Activated naive CD8-positive, alpha-beta T cell treated with anti-CD3 and anti-CD28 coated beads, Interleukin-2, amount 50 U/mL, for 24 hours (primary cell): ENCODE data around the gene PALM2AKAP2.

ENCODE experiments used
- ATAC-seq: fragments of 150-1000 bp; cut with Tn5 transposase; one replicate; pipeline ENCODE4 v1.10.0; 2021
- DNase-seq: peaks from one replicate; pipeline ENCODE4 v3.0.0; 2021
- H3K27ac Mint-ChIP-seq: one replicate; pipeline ENCODE4 v1.8.0; 2021; ENCODE audit warnings: mild to moderate bottlenecking, mixed read lengths
- H3K27me3 Mint-ChIP-seq: one replicate; pipeline ENCODE4 v1.8.0; 2021; ENCODE audit warnings: mixed read lengths
- H3K36me3 Mint-ChIP-seq: one replicate; pipeline ENCODE4 v1.8.0; 2021; ENCODE audit warnings: low read depth, mixed read lengths
- H3K4me1 Mint-ChIP-seq: one replicate; pipeline ENCODE4 v1.8.0; 2021; ENCODE audit warnings: mixed read lengths
- H3K4me3 Mint-ChIP-seq: one replicate; pipeline ENCODE4 v1.8.0; 2021; ENCODE audit warnings: mild to moderate bottlenecking, moderate library complexity, mixed read lengths
- H3K9me3 Mint-ChIP-seq: one replicate; pipeline ENCODE4 v1.8.0; 2021; ENCODE audit warnings: mixed read lengths

Gene PALM2AKAP2

GRCh38 chr9:109789556-109789955, 9.6 kb downstream of the PALM2AKAP2 start:
- DNase-seq (no peak), ATAC-seq (no peak)
- Mint-ChIP-seq H3K27ac (no peak overlapping the region), H3K36me3 (no peaks in the 10 kb centered on the region), H3K4me3 (no peak overlapping the region), H3K4me1 (no peaks in the 10 kb centered on the region), H3K27me3 (no peaks in the 10 kb centered on the region), H3K9me3 (no peaks in the 10 kb centered on the region)

GRCh38 chr9:109789971-109790370, 10.0 kb downstream of the PALM2AKAP2 start:
- no peaks in the 10 kb centered on the region for H3K4me1 Mint-ChIP-seq
- H3K9me3 Mint-ChIP-seq = no peaks in the 10 kb centered on the region
- no peak for DNase-seq
- no peak overlapping the region for H3K27ac Mint-ChIP-seq
- no peak overlapping the region for H3K4me3 Mint-ChIP-seq
- H3K27me3 Mint-ChIP-seq = no peaks in the 10 kb centered on the region
- H3K36me3 Mint-ChIP-seq = no peaks in the 10 kb centered on the region
- no peak for ATAC-seq

- no peaks in the 10 kb centered on the region for H3K9me3 Mint-ChIP-seq
- no peak overlapping the region for H3K4me3 Mint-ChIP-seq
- no peak for ATAC-seq
- no peaks in the 10 kb centered on the region for H3K4me1 Mint-ChIP-seq
- no peak for DNase-seq
- H3K27ac Mint-ChIP-seq = no peak overlapping the region
- no peaks in the 10 kb centered on the region for H3K36me3 Mint-ChIP-seq
- H3K27me3 Mint-ChIP-seq = no peaks in the 10 kb centered on the region
Measured at GRCh38 chr9:109791003-109791677, 11.1 kb downstream of the PALM2AKAP2 start.

GRCh38 chr9:109791747-109792146, 11.7 kb downstream of the PALM2AKAP2 start:
- Mint-ChIP-seq H3K9me3 (no peaks in the 10 kb centered on the region), H3K4me3 (no peak overlapping the region), H3K4me1 (no peaks in the 10 kb centered on the region), H3K27me3 (no peaks in the 10 kb centered on the region), H3K36me3 (no peaks in the 10 kb centered on the region), H3K27ac (no peak overlapping the region)
- ATAC-seq = no peak
- DNase-seq = no peak

- Mint-ChIP-seq H3K27ac (no peak overlapping the region), H3K4me3 (no peak overlapping the region), H3K27me3 (no peaks in the 10 kb centered on the region), H3K36me3 (no peaks in the 10 kb centered on the region), H3K4me1 (no peaks in the 10 kb centered on the region), H3K9me3 (no peaks in the 10 kb centered on the region)
- no peak for DNase-seq
- no peak for ATAC-seq
Measured at GRCh38 chr9:109792951-109793546, 13.1 kb downstream of the PALM2AKAP2 start.

GRCh38 chr9:109793921-109794320, 13.9 kb downstream of the PALM2AKAP2 start:
- Mint-ChIP-seq H3K27ac (no peak overlapping the region), H3K9me3 (no peaks in the 10 kb centered on the region), H3K4me3 (no peak overlapping the region), H3K36me3 (no peaks in the 10 kb centered on the region), H3K27me3 (no peaks in the 10 kb centered on the region), H3K4me1 (no peaks in the 10 kb centered on the region)
- no peak for ATAC-seq
- DNase-seq = no peak

GRCh38 chr9:109794361-109795012, 14.5 kb downstream of the PALM2AKAP2 start:
- Mint-ChIP-seq H3K27ac (no peak overlapping the region), H3K4me1 (no peaks in the 10 kb centered on the region), H3K4me3 (no peak overlapping the region), H3K9me3 (no peaks in the 10 kb centered on the region), H3K36me3 (no peaks in the 10 kb centered on the region), H3K27me3 (no peaks in the 10 kb centered on the region)
- ATAC-seq = no peak
- no peak for DNase-seq

- Mint-ChIP-seq H3K9me3 (no peaks in the 10 kb centered on the region), H3K27ac (no peak overlapping the region), H3K4me3 (no peak overlapping the region), H3K27me3 (no peaks in the 10 kb centered on the region), H3K36me3 (no peaks in the 10 kb centered on the region), H3K4me1 (no peaks in the 10 kb centered on the region)
- ATAC-seq (no peak), DNase-seq (no peak)
Measured at GRCh38 chr9:109795613-109796012, 15.6 kb downstream of the PALM2AKAP2 start.

- no peak overlapping the region for H3K27ac Mint-ChIP-seq
- ATAC-seq (no peak), DNase-seq (no peak)
- H3K4me1 Mint-ChIP-seq = no peaks in the 10 kb centered on the region
- H3K36me3 Mint-ChIP-seq = no peaks in the 10 kb centered on the region
- no peaks in the 10 kb centered on the region for H3K9me3 Mint-ChIP-seq
- no peaks in the 10 kb centered on the region for H3K27me3 Mint-ChIP-seq
- H3K4me3 Mint-ChIP-seq = no peak overlapping the region
Measured at GRCh38 chr9:109796078-109796477, 16.1 kb downstream of the PALM2AKAP2 start.

- no peak for DNase-seq
- Mint-ChIP-seq H3K27me3 (no peaks in the 10 kb centered on the region), H3K4me1 (no peaks in the 10 kb centered on the region), H3K9me3 (no peaks in the 10 kb centered on the region), H3K27ac (no peak overlapping the region), H3K36me3 (no peaks in the 10 kb centered on the region), H3K4me3 (no peak overlapping the region)
- ATAC-seq = no peak
Measured at GRCh38 chr9:109797006-109797405, 17.0 kb downstream of the PALM2AKAP2 start.

- H3K27me3 Mint-ChIP-seq = no peaks in the 10 kb centered on the region
- no peaks in the 10 kb centered on the region for H3K9me3 Mint-ChIP-seq
- no peak overlapping the region for H3K4me3 Mint-ChIP-seq
- no peaks in the 10 kb centered on the region for H3K4me1 Mint-ChIP-seq
- H3K27ac Mint-ChIP-seq = no peak overlapping the region
- H3K36me3 Mint-ChIP-seq = no peaks in the 10 kb centered on the region
- DNase-seq (no peak), ATAC-seq (no peak)
Measured at GRCh38 chr9:109797509-109797908, 17.5 kb downstream of the PALM2AKAP2 start.

- DNase-seq (no peak), ATAC-seq (no peak)
- Mint-ChIP-seq H3K9me3 (no peaks in the 10 kb centered on the region), H3K4me3 (no peak overlapping the region), H3K27me3 (no peaks in the 10 kb centered on the region), H3K36me3 (no peaks in the 10 kb centered on the region), H3K27ac (no peak overlapping the region), H3K4me1 (no peaks in the 10 kb centered on the region)
Measured at GRCh38 chr9:109799141-109799540, 19.1 kb downstream of the PALM2AKAP2 start.

- no peaks in the 10 kb centered on the region for H3K36me3 Mint-ChIP-seq
- no peak overlapping the region for H3K27ac Mint-ChIP-seq
- no peaks in the 10 kb centered on the region for H3K27me3 Mint-ChIP-seq
- no peak overlapping the region for H3K4me3 Mint-ChIP-seq
- ATAC-seq (no peak), DNase-seq (no peak)
- H3K4me1 Mint-ChIP-seq = no peaks in the 10 kb centered on the region
- no peaks in the 10 kb centered on the region for H3K9me3 Mint-ChIP-seq
Measured at GRCh38 chr9:109799792-109800191, 19.8 kb downstream of the PALM2AKAP2 start.

- H3K9me3 Mint-ChIP-seq = no peaks in the 10 kb centered on the region
- H3K36me3 Mint-ChIP-seq = no peaks in the 10 kb centered on the region
- no peak overlapping the region for H3K27ac Mint-ChIP-seq
- H3K27me3 Mint-ChIP-seq = no peaks in the 10 kb centered on the region
- no peaks in the 10 kb centered on the region for H3K4me1 Mint-ChIP-seq
- DNase-seq = no peak
- H3K4me3 Mint-ChIP-seq = no peak overlapping the region
- ATAC-seq = no peak
Measured at GRCh38 chr9:109801484-109801883, 21.5 kb downstream of the PALM2AKAP2 start.

- ATAC-seq = no peak
- no peaks in the 10 kb centered on the region for H3K9me3 Mint-ChIP-seq
- no peak overlapping the region for H3K27ac Mint-ChIP-seq
Measured at GRCh38 chr9:109802491-109802890, 22.5 kb downstream of the PALM2AKAP2 start.

More at GRCh38 chr9:109802491-109802890, 22.5 kb downstream of the PALM2AKAP2 start:
- no peaks in the 10 kb centered on the region for H3K36me3 Mint-ChIP-seq
- no peaks in the 10 kb centered on the region for H3K4me1 Mint-ChIP-seq
- H3K4me3 Mint-ChIP-seq = no peak overlapping the region
- DNase-seq = no peak
- no peaks in the 10 kb centered on the region for H3K27me3 Mint-ChIP-seq
